Measurements from ENCODE around the gene ASPN.

GRCh38 chr9:92422611-92423338 lies 59.5 kb downstream of the ASPN start:
- TF ChIP-seq POLR2AphosphoS5 (IDR thresholded peaks at IDR 0.05) (no peak), CTCF (IDR thresholded peaks at IDR 0.05) (no peak), POLR2A (IDR thresholded peaks at IDR 0.05) (no peak)

Measured in transverse colon (tissue), 4 donors.